ENCODE data around the gene FAM3D. TPM values are rescaled to one million over a fixed set of nuclear protein-coding genes. Genes with fewer than 3 reads are reported as not detected.

FAM3D gene
- polyA plus RNA-seq, 3 donors = 0.28 to 1.9 (median 0.71) TPM

DNA sequence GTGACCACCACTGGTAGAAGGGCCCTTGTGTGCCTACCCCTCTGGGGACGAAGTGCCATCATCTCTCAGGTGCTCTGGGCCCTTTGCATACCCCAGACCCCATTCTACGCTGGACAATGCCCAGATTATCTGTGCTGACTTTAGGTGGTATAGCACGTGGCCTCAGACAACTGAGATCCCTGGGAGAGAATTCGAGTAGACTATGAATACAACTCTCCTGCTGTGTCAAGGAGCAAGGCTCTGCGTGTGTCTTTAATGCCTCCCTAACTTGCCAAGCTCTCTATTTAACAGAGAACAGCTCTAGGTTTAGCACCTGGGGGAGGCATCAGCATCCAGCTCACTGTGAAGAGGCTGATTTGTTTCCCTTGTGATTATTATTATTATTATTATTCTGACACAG is 29.1 kb downstream of the FAM3D start:
- H3K9me3 Mint-ChIP-seq = no peaks in the 10 kb centered on the region
- H3K4me1 Mint-ChIP-seq = peaks cover 4% of the 10 kb centered on the region
- intact Hi-C loops (cut with micrococcal nuclease) = loop anchor here in 1 of 2 donors (5.0 kb wide), 1 partner anchor 425 kb away; no protein-coding TSS in a partner anchor
- Histone ChIP-seq H3K27ac (ENCODE audit: low read depth in 1 of 2, low read length in 2 of 2) (no peak overlapping the region), H3K4me2 (replicated peaks; ENCODE audit: extremely low read depth, low read length, poor library complexity, severe bottlenecking) (no peak overlapping the region), H3K79me2 (ENCODE audit: insufficient read depth, low read length) (no peaks in the 10 kb centered on the region), H3K4me1 (ENCODE audit: control insufficient read depth in 1 of 2, insufficient read depth in 2 of 2, low read length in 2 of 2) (peaks cover 2 to 4% of the 10 kb centered on the region in 2 donors), H3K9me3 (replicated peaks in 1 of 2; ENCODE audit: control insufficient read depth in 1 of 2, insufficient read depth in 1 of 2, low read length in 2 of 2) (no peaks in the 10 kb centered on the region), H3K27me3 (ENCODE audit: control insufficient read depth in 2 of 2, insufficient read depth in 2 of 2, low read length in 2 of 2) (no peaks in the 10 kb centered on the region), H2AFZ (ENCODE audit: insufficient read depth, low read depth, low read length, poor library complexity, severe bottlenecking) (no peak overlapping the region), H3K36me3 (replicated peaks in 1 of 2; ENCODE audit: control insufficient read depth in 1 of 2, insufficient read depth in 2 of 2, low read length in 2 of 2) (no peaks in the 10 kb centered on the region), H3K4me3 (replicated peaks in 1 of 3; ENCODE audit: low read depth in 2 of 3, low read length in 3 of 3) (no peak overlapping the region), H4K20me1 (ENCODE audit: insufficient read depth, low read length) (no peaks in the 10 kb centered on the region), H3K9ac (ENCODE audit: insufficient read depth, low read length, poor library complexity, severe bottlenecking) (no peak overlapping the region)
- no peak for DNase-seq
- 70% methylated on average over 4 of the region's 5 CpGs for WGBS (ENCODE audit: insufficient coverage)
- H3K27me3 Mint-ChIP-seq (ENCODE audit: low read depth in 3 of 3) = peaks cover 4 to 9% (median 4%) of the 10 kb centered on the region in 3 donors
- H3K36me3 Mint-ChIP-seq = no peaks in the 10 kb centered on the region
- no peak overlapping the region for H3K4me3 Mint-ChIP-seq
- TF ChIP-seq, protein P1, sequence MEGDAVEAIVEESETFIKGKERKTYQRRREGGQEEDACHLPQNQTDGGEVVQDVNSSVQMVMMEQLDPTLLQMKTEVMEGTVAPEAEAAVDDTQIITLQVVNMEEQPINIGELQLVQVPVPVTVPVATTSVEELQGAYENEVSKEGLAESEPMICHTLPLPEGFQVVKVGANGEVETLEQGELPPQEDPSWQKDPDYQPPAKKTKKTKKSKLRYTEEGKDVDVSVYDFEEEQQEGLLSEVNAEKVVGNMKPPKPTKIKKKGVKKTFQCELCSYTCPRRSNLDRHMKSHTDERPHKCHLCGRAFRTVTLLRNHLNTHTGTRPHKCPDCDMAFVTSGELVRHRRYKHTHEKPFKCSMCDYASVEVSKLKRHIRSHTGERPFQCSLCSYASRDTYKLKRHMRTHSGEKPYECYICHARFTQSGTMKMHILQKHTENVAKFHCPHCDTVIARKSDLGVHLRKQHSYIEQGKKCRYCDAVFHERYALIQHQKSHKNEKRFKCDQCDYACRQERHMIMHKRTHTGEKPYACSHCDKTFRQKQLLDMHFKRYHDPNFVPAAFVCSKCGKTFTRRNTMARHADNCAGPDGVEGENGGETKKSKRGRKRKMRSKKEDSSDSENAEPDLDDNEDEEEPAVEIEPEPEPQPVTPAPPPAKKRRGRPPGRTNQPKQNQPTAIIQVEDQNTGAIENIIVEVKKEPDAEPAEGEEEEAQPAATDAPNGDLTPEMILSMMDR (IDR thresholded peaks at IDR 0.05) = no peak
- H3K27ac Mint-ChIP-seq = no peak overlapping the region

DNA sequence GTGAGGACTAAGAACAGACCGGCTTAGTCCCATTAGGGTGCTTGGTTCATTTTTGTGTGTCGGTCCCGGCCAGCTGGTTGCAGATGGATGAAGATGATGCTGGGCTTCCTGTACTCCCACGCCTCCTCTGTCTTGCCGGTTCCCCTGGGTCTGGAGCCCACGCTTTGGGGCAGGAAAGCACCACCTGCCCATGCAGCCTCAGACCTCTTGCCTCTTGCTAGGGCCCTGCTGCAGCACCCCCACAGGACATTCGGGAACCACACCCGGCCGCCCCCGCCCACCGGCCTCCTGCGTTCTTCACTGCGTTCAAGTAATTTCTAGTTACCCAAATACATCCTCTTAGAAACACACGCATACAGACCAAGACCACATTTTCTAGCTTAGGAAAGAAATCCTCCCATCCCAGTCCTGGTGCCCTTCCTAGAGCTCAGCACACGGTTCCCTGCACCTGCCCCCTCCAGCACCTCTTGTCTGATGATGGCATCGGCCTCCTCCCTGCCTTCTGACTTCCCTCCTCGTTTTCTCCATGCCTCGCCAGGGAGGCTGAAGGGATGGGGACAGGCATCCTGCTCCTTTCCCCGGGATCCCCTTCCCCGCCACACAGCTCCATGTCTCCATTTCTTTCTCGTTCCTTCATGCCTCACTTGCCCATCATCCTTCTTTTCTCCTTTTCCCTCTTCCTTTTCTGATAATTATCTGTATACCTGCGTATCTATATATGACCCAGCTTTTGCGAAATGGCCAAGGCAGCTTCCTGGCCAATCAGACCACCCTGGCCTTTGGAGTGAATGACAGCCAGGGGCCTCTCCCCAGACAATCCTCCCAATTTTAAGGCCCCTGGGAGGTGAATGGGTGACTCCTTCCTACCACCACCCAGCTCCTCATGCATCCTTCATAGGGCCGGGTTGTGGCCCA is 30.9 kb downstream of the FAM3D start:
- no peak overlapping the region for H3K4me3 ChIP-seq (replicated peaks in 1 of 3; ENCODE audit: low read depth in 2 of 3, low read length in 3 of 3)
- no peak overlapping the region for H3K27ac ChIP-seq (ENCODE audit: low read depth in 1 of 2, low read length in 2 of 2)
- Mint-ChIP-seq H3K9me3 (no peaks in the 10 kb centered on the region), H3K27me3 (ENCODE audit: low read depth in 3 of 3) (peaks cover 4 to 9% (median 4%) of the 10 kb centered on the region in 3 donors), H3K27ac (no peak overlapping the region), H3K36me3 (no peaks in the 10 kb centered on the region), H3K4me3 (no peak overlapping the region), H3K4me1 (peaks cover under 1% of the 10 kb centered on the region)
- H3K9me3 ChIP-seq (replicated peaks in 1 of 2; ENCODE audit: control insufficient read depth in 1 of 2, insufficient read depth in 1 of 2, low read length in 2 of 2) = no peaks in the 10 kb centered on the region
- H3K79me2 ChIP-seq (ENCODE audit: insufficient read depth, low read length) = no peaks in the 10 kb centered on the region
- 94% methylated on average over 23 of the region's 24 CpGs for WGBS (ENCODE audit: insufficient coverage)
- H3K4me1 ChIP-seq (ENCODE audit: control insufficient read depth in 1 of 2, insufficient read depth in 2 of 2, low read length in 2 of 2) = peaks cover under 1 to 2% of the 10 kb centered on the region in 2 donors
- intact Hi-C loops (cut with micrococcal nuclease) = loop anchor here in 1 of 2 donors (5.0 kb wide), 1 partner anchor 427 kb away; no protein-coding TSS in a partner anchor
- no peak overlapping the region for H3K4me2 ChIP-seq (replicated peaks; ENCODE audit: extremely low read depth, low read length, poor library complexity, severe bottlenecking)
- TF ChIP-seq, protein P1 (IDR thresholded peaks at IDR 0.05) = no peak
- no peaks in the 10 kb centered on the region for H3K27me3 ChIP-seq (ENCODE audit: control insufficient read depth in 2 of 2, insufficient read depth in 2 of 2, low read length in 2 of 2)
- H4K20me1 ChIP-seq (ENCODE audit: insufficient read depth, low read length) = no peaks in the 10 kb centered on the region
- H3K36me3 ChIP-seq (replicated peaks in 1 of 2; ENCODE audit: control insufficient read depth in 1 of 2, insufficient read depth in 2 of 2, low read length in 2 of 2) = no peaks in the 10 kb centered on the region
- H2AFZ ChIP-seq (ENCODE audit: insufficient read depth, low read depth, low read length, poor library complexity, severe bottlenecking) = no peak overlapping the region
- H3K9ac ChIP-seq (ENCODE audit: insufficient read depth, low read length, poor library complexity, severe bottlenecking) = no peak overlapping the region
- no peak for DNase-seq
